ENCODE measurements around the gene PAPPA.

Gene PAPPA

DNA sequence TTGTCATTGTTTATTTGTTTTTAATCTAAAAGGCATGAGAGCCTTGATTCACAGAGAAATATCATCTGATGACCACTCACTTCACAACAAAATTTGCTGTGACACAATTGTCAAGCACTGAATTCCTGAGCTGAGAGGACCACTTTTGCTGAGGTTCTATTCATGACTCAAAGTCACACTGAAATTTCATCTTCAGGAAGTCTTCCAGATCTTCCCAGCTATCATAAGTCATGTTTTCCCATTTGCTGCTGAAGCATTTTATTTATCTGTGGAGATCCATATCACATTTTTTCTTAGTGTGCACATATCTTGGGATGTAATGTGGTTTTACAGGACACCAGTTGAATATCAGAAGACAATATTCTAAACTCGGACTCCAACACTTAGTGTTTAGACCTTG lies 278.5 kb downstream of the PAPPA start:
- no peak for DNase-seq

DNA sequence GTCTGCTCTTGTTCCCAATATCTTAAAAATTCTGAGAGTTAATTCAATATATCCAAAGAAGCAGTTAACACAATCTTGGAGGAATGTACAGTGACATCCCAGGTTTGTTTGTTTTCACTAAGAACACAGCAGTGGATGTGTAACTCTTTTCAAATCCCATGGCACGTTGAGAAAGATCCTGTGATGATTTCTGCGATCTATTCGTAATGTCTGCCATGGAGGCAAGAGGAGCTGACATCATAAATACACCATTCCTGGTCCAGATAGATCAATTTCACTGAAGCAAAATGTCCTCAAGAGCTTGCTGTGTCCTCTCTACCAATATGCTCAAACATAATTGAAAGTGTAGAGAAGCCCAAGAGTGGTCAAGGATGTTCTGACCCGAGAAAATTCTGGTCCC lies 280.7 kb downstream of the PAPPA start:
- no peak for DNase-seq

DNA sequence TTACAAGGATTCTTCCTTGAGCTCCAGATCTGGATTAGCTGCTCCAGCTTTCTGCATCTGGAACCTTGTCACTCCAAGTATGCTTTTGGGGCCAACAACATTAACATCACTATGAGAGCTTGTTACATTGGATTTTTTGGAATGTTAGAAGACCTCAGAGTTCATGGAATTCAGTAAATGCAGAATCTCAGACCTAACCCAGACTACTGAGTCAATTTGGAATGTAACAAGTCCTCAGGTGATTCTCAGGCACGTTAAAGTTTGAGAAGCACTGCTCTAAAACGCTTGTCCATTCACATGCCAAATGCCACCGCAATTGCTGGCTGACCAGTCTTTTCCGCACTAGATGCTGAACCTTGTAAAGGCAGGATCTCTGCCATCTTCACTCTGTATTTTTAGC lies 282.1 kb downstream of the PAPPA start:
- DNase-seq = no peak

DNA sequence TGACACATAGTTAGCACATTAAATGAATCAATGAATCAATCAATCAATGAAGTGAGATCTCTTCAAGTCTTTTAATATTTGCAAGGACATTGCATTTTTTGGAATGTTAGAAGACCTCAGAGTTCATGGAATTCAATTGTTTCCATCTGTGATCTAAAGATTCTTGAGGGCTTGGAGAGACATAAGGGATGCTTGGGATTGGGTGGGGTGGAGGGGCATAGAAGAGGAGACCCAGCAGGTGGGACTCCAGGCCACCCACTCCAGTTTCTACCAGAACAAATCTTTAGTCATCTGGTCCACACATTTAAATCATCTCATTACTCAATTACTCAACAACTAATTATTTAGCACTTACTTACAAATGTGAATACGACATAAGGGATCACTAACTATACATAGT lies 282.5 kb downstream of the PAPPA start:
- DNase-seq = no peak

DNA sequence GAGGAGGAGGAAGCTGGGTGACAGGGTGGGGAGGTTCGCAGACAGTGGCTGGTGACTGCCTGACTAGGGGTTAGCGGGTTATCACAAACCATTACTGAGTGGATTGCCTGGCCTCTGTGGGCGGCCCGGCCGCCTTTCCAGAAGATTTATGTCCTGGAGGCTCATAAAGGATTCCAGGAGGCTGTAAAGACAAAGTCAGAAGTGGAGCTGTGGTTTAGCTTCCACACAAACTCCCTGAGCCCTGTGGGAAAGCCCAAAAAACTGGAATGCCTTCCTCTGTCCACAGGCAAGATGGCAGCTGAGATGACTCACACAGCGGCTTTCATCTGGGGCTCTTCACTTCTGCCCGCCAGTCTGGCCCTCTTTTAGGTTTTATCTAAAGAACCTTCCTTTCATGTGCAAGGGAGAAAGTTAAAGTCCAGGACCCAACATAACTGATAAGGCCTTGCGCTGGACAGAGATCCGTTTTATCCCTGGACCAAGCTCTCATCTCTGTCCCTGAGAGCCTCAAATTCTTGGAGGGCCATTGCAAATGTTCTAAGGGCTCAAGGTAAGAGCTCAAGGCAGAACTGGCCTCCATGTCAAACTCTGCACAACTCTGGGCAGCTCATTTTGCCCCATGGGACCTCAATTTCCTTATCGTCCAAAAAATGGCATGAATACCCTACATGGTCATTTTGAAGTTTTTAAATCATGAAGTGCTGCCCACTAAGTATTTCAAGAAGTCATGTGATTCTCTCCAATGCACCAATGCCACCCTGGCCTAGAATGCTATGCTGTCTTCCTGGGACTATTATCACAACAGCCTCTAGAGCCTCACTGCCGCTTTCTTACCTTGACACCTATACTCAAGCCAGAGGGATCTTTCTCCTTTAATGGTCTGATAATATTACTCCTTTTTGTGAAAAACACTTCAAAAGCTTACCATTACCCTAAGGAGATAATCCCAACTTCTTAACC lies 284.1 kb downstream of the PAPPA start:
- no peak for DNase-seq

DNA sequence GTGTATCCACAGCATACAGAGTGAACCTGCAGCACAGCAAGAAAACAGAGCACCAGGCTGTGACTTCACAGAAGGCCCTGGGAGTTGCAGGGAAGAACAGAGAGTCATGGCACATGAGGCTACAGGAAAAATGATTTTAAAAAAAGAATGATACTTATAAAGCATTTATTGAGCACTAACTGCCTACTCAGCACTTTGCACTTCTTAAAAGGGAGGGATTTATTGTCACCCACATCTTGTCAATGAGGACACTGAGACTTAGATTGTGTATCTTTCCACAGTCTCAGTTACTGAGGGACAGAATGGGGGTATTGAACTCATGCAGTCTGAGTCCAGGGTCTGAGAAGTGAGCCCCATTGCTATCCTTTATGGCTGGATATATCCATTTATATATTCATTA lies 288.9 kb downstream of the PAPPA start:
- no peak for DNase-seq

DNA sequence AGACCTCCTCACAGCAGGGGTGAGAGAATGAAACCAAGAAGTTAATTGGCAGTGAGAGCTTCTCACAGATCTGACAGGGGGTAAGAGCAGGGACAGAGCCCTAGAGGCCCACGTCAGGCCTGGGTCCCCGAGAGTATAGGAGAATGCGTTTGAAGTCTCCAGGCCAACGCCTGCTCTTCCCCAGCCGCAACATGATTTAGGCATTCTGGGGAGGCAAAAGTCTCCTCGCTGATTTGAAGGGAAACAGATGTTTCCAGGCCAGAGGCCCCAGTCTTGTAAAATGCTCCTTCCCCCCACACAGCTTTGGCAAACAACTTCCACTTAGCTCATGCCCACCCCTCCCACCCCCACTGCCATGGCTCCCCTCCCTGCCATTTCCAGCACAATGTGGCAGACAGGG lies 294.3 kb downstream of the PAPPA start:
- no peak for DNase-seq

DNA sequence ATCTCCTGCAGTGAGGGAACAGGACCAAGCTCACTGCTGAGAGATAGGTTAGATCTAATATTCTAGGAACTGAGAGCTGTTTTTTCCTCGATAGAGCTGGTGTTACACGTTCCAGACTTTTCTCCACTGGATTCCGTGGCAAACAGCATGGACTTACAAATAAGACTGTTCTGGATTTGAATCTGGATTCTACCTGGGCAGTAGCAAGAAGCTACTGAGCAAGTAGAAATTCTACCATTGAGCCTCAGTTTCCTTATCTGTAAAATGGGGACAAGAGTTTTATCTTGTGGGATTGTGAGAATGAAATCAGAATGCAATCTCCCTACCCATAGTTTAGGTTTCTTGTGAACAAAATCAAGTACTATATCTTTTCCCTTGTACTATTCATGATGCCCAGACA lies 294.8 kb downstream of the PAPPA start:
- DNase-seq = no peak

DNA sequence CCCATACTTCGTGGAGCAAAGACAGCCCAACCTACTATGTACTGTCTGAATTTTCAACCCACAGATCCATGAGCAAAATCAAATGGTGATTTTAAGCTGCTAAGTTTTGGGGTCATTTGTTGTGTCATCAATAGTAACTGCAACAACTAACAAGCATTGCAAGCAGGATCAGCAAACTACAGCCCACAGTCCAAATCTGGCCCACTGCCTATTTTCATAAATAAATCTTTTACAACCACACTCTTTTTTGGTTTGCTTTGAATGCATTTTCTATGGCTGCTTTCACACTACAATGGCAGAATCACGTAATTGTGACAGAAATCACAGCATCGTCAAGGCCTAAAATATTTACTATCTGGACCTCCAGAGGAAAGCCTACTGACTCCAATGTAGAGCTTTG lies 296.4 kb downstream of the PAPPA start:
- DNase-seq = no peak

DNA sequence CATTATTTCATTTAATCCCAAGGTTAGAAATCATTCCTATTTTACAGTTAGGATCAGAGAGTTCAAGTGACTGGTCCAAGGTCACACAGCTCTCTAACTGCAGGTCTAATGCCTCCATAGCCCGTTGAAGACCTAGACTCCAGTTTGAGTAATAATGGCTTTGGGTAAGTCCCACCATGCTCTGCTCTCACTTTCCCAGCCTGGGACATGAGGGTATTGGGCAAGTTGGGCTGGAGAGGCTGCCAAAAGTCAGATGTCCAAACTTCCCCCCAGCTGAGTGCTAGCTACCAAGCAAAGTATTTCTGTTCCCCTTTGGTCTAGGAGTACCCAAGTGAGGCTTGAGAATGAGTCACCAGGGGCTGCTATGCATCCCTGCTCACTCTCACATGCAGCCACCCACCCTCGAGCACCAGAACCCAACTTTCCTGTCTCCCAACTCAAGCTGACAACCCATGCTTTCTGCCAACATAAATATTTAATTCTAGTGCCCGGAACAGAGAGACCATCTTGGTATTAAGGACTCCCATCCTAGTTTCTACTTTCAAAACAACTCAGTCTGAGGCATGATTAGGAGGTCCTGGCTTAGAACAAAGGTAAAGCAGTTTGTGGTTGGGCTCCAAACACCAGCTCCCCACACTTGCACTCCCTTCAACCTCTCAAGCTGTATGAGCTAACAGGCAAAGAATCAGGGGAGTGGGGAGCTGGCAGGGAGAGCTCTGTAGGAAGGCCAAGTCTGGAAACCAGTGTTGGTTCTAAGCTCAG lies 297.0 kb downstream of the PAPPA start:
- DNase-seq = peak; percentile 64

DNA sequence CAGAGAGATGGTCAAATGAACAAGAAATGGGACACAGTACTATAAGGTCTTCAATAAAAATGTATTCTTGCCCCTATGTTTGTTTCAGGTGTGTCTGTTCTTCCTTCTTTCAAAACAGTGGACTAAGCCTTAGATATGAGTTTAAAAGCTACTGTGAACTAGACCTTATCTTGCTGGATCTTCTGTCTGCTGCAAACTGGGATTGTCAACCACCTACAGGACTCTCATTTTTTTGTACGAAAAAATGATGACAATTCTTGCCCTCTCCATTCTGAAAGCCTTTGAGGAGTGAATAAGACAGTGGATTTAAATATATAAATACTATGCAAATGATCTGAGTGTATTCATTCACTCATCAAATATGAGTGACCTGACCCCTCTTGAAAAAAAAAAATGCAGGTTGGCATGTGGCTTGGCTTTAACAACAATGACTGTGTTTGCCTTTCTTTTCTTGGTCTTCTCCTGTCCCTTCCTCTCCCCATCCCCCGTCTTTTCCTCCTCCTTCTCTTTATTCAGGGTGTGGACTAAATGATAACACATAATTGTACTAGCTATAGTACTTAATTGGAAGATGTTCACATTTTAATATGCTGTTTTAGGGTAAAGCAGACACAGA lies 298.0 kb downstream of the PAPPA start:
- DNase-seq = no peak
